Fibroblast of skin of back (primary cell): ENCODE measurements around the gene HSH2D.

Experiments used
- DNase-seq: peaks from one replicate; pipeline ENCODE4 v3.0.0-alpha.2; 2013

Gene HSH2D

GRCh38 chr19:16197188-16197621 is 53.7 kb downstream of the HSH2D start:
- peak; percentile 78 for DNase-seq

GRCh38 chr19:16197622-16198369 is 54.3 kb downstream of the HSH2D start, which contains the start of gene AP1M1:
AP1M1 (plus strand) TSS chr19:16197911; CDS start chr19:16198027, 116 bp downstream.
- peak; percentile 97 for DNase-seq

- no peak for DNase-seq
Measured at GRCh38 chr19:16198370-16198651, 54.8 kb downstream of the HSH2D start.

GRCh38 chr19:16199275-16199932 is 55.9 kb downstream of the HSH2D start:
- no peak for DNase-seq

GRCh38 chr19:16200038-16201010 is 56.8 kb downstream of the HSH2D start:
- DNase-seq, result no peak

- DNase-seq, result no peak
Measured at GRCh38 chr19:16201011-16201391, 57.5 kb downstream of the HSH2D start.

- peak; percentile 15 for DNase-seq
Measured at GRCh38 chr19:16202320-16203255, 59.1 kb downstream of the HSH2D start.

GRCh38 chr19:16203256-16204004 is 59.9 kb downstream of the HSH2D start:
- DNase-seq, result no peak

- DNase-seq, result no peak
Measured at GRCh38 chr19:16204005-16204294, 60.5 kb downstream of the HSH2D start.

GRCh38 chr19:16205205-16206045 is 61.9 kb downstream of the HSH2D start:
- no peak for DNase-seq

- DNase-seq, result no peak
Measured at GRCh38 chr19:16206046-16206605, 62.6 kb downstream of the HSH2D start.

- DNase-seq, result no peak
Measured at GRCh38 chr19:16206637-16207036, 63.2 kb downstream of the HSH2D start.

- DNase-seq, result no peak
Measured at GRCh38 chr19:16207063-16207462, 63.6 kb downstream of the HSH2D start.

- DNase-seq, result no peak
Measured at GRCh38 chr19:16207490-16208025, 64.1 kb downstream of the HSH2D start.
